HepG2 (cell line): ENCODE measurements around the gene SUSD3. TPM values are rescaled to one million over a fixed set of nuclear protein-coding genes. Genes with fewer than 3 reads are reported as not detected.
A peak's percentile ranks its signal among the peaks of the same experiment; 100 is the strongest.

Experiments used
- ARHGAP35 ChIP-seq: sonication (generic); formaldehyde crosslinking; IDR thresholded peaks from 2 replicates; pipeline ENCODE4 v1.9.0; 2022; ENCODE audit warnings: mild to moderate bottlenecking, inconsistent platforms, moderate library complexity, missing genetic modification reagents, borderline replicate concordance
- ASH2L ChIP-seq: fragments of 300-600, 200-600 bp; sonication (generic); IDR thresholded peaks from 2 replicates; pipeline ENCODE4 v1.7.0; 2017; ENCODE audit warnings: low read depth, mild to moderate bottlenecking, moderate library complexity, mixed read lengths, low read length; ENCODE audit not compliant: insufficient read length
- EED ChIP-seq: sonication (generic); formaldehyde crosslinking; IDR thresholded peaks from 2 replicates; pipeline ENCODE4 v1.5.0; 2020; ENCODE audit warnings: mild to moderate bottlenecking, missing genetic modification reagents
- FOXC1 ChIP-seq: sonication (generic); formaldehyde crosslinking; IDR thresholded peaks from 2 replicates; pipeline ENCODE4 v1.8.0; 2022; ENCODE audit warnings: mild to moderate bottlenecking, missing genetic modification reagents, borderline replicate concordance
- GTF2F1 ChIP-seq: fragments of 150-350 bp; IDR thresholded peaks from 2 replicates; pipeline ENCODE4 v1.6.1; 2014; ENCODE audit warnings: low read length
- KLF16 ChIP-seq, 2 experiments: sonication (generic) in 1 of 2; formaldehyde crosslinking in 1 of 2; IDR thresholded peaks; 2 replicates each; pipeline versions ENCODE4 v1.6.1 to v1.8.0; 2016 to 2023; ENCODE audit warnings: missing genetic modification reagents in 2 of 2, missing compliant biosample characterization in 1 of 2
- MAFF ChIP-seq: IDR thresholded peaks from 2 replicates; pipeline ENCODE4 v1.6.1; 2011; ENCODE audit warnings: low read depth, low read length, improper control_type of control experiment
- MAZ ChIP-seq, 2 experiments: sonication (generic) in 1 of 2; formaldehyde crosslinking in 1 of 2; IDR thresholded peaks; 2 replicates each; pipeline versions ENCODE4 v1.5.0 to v1.6.1; 2012 to 2020; ENCODE audit warnings: low read depth in 2 of 2, mild to moderate bottlenecking in 2 of 2, borderline replicate concordance in 1 of 2, improper control_type of control experiment in 1 of 2, low read length in 1 of 2, missing genetic modification reagents in 1 of 2, moderate library complexity in 1 of 2
- SIX4 ChIP-seq: sonication (generic); formaldehyde crosslinking; IDR thresholded peaks from 2 replicates; pipeline ENCODE4 v1.4.0; 2020; ENCODE audit warnings: missing genetic modification reagents
- ZBTB8A ChIP-seq: sonication (generic); formaldehyde crosslinking; IDR thresholded peaks from 2 replicates; pipeline ENCODE4 v1.4.0; 2020; ENCODE audit warnings: mild to moderate bottlenecking, low read depth, missing genetic modification reagents, borderline replicate concordance
- ZMYM3 ChIP-seq: sonication (generic); formaldehyde crosslinking; IDR thresholded peaks from 2 replicates; pipeline ENCODE4 v1.5.1; 2020; ENCODE audit warnings: mild to moderate bottlenecking, missing genetic modification reagents
- ZNF24 ChIP-seq: fragments of 450-650 bp; IDR thresholded peaks from 2 replicates; pipeline ENCODE4 v1.6.1; 2017; ENCODE audit warnings: antibody characterized with exemption, mild to moderate bottlenecking
- ZNF614 ChIP-seq: IDR thresholded peaks from 2 replicates; pipeline ENCODE4 v1.6.1; 2018; ENCODE audit warnings: missing biosample characterization, missing genetic modification reagents, inconsistent platforms, borderline replicate concordance
- ZNF619 ChIP-seq: sonication (generic); formaldehyde crosslinking; IDR thresholded peaks from 2 replicates; pipeline ENCODE4 v1.4.0; 2020; ENCODE audit warnings: mild to moderate bottlenecking, missing genetic modification reagents
- ZNF629 ChIP-seq: sonication (generic); formaldehyde crosslinking; conservative IDR thresholded peaks from 2 replicates; pipeline ENCODE4 v1.5.0; 2020; ENCODE audit warnings: missing genetic modification reagents
- ZNF652 ChIP-seq: IDR thresholded peaks from 2 replicates; pipeline ENCODE4 v1.6.1; 2016; ENCODE audit warnings: low read depth, borderline replicate concordance
- ZNF816 ChIP-seq: sonication (generic); formaldehyde crosslinking; IDR thresholded peaks from 2 replicates; pipeline ENCODE4 v1.8.0; 2022; ENCODE audit warnings: missing genetic modification reagents, mild to moderate bottlenecking, borderline replicate concordance
- ZNF841 ChIP-seq: sonication (generic); formaldehyde crosslinking; IDR thresholded peaks from 2 replicates; pipeline ENCODE4 v1.8.1; 2023; ENCODE audit warnings: missing genetic modification reagents, borderline replicate concordance
- polyA plus RNA-seq, 8 experiments: library from polyadenylated mRNA; depleted of rRNA in 3 of 8; stranded (reverse) in 7 of 8; unstranded in 1 of 8; fragments of >200 nt; fragmentation: Illumina TruSeq in 4 of 8; extraction: Trizol in 4 of 8; gene quantifications; 2 replicates each; pipeline versions ENCODE4 v1.2.1 to v1.2.3, GENCODE V29; 2011 to 2016; ENCODE audit warnings: low read depth in 4 of 8, missing spikeins in 1 of 8, mixed read lengths in 1 of 8; ENCODE audit not compliant: insufficient read depth in 1 of 8
- total RNA-seq, 5 experiments: library from RNA; depleted of rRNA; stranded (reverse); fragments of >200 nt; fragmentation: Illumina TruSeq; extraction: Trizol; gene quantifications; 2 replicates each; pipeline ENCODE4 v1.2.3, GENCODE V29; 2016; ENCODE audit warnings: low read depth in 1 of 5
- TF ChIP-seq, protein P1 (sequence below): sonication (generic); formaldehyde crosslinking; IDR thresholded peaks from 2 replicates; pipeline ENCODE4 v1.5.0; 2020; ENCODE audit warnings: missing genetic modification reagents
- TF ChIP-seq, protein P2 (sequence below): sonication (generic); formaldehyde crosslinking; IDR thresholded peaks from 2 replicates; pipeline ENCODE4 v1.9.0; 2021; ENCODE audit warnings: missing genetic modification reagents, borderline replicate concordance
- TF ChIP-seq, protein P3 (sequence below): sonication (generic); formaldehyde crosslinking; IDR thresholded peaks from 2 replicates; pipeline ENCODE4 v1.5.1; 2020; ENCODE audit warnings: mild to moderate bottlenecking, missing genetic modification reagents

Gene SUSD3
- total and polyA plus RNA-seq, 2 of the 13 experiments (the other 11 are each of a cell fraction or from before 2014, with no cell fraction given): 7.0 to 9.1 TPM

DNA sequence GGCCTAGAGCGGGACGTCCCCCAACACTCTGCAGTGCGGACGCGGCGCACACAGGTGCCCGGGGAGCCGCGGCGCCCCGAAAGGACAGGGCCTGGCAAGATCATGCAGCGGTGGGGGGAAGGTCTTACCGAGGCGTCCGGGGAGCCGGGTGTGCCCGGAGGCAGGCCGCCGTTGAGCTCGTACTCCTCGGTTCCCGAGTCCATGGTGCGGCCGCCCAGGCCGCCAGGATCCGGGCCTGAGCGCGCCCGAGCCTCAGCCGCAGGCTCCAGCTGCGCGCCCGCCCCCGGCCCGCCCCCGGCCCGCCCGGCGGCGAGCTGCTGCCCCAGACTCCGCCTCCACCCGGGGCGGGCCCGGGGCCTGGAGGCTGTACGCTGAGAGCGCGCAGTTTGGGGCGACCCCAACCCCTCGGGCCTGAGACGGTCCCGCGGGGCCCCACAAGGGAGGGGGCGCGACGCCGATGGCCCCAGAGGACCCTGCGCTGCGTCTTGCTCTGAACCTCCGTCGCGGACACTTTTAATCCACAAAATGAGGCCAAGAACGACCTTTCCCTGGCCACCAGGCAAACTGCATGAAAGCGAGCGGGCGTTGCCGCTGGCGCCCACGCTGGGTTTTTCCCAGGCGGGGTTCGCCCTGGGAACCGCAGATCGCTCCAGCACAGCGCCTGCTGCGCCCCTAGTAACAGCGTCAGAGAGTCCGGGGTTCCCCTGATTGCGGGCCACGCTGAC is 75.7 kb downstream of the SUSD3 start, which contains the start of gene NINJ1 (continued):
- TF ChIP-seq, protein P1, sequence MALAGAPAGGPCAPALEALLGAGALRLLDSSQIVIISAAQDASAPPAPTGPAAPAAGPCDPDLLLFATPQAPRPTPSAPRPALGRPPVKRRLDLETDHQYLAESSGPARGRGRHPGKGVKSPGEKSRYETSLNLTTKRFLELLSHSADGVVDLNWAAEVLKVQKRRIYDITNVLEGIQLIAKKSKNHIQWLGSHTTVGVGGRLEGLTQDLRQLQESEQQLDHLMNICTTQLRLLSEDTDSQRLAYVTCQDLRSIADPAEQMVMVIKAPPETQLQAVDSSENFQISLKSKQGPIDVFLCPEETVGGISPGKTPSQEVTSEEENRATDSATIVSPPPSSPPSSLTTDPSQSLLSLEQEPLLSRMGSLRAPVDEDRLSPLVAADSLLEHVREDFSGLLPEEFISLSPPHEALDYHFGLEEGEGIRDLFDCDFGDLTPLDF (CRISPR knock-in tag): no peak
- TF ChIP-seq MAFF (no peak), FOXC1 (CRISPR knock-in tag) (peak; percentile 45; the same call in 1 of the 2 replicates), GTF2F1 (no peak), ZNF614 (CRISPR knock-in tag) (no peak), ASH2L (no peak), ARHGAP35 (CRISPR knock-in tag) (no peak), MAZ (IDR thresholded peaks at IDR 0.05; ENCODE audit: borderline replicate concordance, low read depth, low read length) (no peak; the same call in 1 of the 2 replicates), MAZ (CRISPR knock-in tag; IDR thresholded peaks at IDR 0.05; ENCODE audit: low read depth) (peak; percentile 30; the same call in 1 of the 2 replicates), KLF16 (CRISPR knock-in tag; IDR thresholded peaks at IDR 0.05) (no peak; a peak in 1 of 4 replicates), ZNF652 (CRISPR knock-in tag) (no peak), ZNF841 (CRISPR knock-in tag) (no peak), ZNF629 (CRISPR knock-in tag) (no peak), SIX4 (CRISPR knock-in tag) (no peak), EED (CRISPR knock-in tag) (0 out of 2 replicates have a peak, but pooled peaks have one; percentile 16), ZNF24 (no peak), ZNF619 (CRISPR knock-in tag) (no peak), ZMYM3 (CRISPR knock-in tag) (no peak; the same call in 1 of the 2 replicates), ZNF816 (CRISPR knock-in tag) (peak; percentile 84; the same call in 1 of the 2 replicates), ZBTB8A (no peak)
- TF ChIP-seq, protein P2, sequence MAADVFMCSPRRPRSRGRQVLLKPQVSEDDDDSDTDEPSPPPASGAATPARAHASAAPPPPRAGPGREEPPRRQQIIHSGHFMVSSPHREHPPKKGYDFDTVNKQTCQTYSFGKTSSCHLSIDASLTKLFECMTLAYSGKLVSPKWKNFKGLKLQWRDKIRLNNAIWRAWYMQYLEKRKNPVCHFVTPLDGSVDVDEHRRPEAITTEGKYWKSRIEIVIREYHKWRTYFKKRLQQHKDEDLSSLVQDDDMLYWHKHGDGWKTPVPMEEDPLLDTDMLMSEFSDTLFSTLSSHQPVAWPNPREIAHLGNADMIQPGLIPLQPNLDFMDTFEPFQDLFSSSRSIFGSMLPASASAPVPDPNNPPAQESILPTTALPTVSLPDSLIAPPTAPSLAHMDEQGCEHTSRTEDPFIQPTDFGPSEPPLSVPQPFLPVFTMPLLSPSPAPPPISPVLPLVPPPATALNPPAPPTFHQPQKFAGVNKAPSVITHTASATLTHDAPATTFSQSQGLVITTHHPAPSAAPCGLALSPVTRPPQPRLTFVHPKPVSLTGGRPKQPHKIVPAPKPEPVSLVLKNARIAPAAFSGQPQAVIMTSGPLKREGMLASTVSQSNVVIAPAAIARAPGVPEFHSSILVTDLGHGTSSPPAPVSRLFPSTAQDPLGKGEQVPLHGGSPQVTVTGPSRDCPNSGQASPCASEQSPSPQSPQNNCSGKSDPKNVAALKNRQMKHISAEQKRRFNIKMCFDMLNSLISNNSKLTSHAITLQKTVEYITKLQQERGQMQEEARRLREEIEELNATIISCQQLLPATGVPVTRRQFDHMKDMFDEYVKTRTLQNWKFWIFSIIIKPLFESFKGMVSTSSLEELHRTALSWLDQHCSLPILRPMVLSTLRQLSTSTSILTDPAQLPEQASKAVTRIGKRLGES (CRISPR knock-in tag): no peak
- TF ChIP-seq, protein P3, sequence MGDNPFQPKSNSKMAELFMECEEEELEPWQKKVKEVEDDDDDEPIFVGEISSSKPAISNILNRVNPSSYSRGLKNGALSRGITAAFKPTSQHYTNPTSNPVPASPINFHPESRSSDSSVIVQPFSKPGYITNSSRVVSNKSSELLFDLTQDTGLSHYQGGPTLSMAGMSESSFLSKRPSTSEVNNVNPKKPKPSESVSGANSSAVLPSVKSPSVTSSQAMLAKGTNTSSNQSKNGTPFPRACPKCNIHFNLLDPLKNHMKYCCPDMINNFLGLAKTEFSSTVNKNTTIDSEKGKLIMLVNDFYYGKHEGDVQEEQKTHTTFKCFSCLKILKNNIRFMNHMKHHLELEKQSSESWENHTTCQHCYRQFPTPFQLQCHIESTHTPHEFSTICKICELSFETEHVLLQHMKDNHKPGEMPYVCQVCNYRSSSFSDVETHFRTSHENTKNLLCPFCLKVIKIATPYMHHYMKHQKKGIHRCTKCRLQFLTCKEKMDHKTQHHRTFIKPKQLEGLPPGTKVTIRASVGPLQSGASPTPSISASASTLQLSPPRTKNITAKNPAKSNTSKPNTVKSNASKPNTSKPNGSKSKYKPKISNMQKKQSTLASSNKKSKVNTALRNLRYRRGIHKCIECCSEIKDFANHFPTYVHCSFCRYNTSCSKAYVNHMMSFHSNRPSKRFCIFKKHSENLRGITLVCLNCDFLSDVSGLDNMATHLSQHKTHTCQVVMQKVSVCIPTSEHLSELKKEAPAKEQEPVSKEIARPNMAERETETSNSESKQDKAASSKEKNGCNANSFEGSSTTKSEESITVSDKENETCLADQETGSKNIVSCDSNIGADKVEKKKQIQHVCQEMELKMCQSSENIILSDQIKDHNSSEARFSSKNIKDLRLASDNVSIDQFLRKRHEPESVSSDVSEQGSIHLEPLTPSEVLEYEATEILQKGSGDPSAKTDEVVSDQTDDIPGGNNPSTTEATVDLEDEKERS (CRISPR knock-in tag): no peak; the same call in 1 of the 2 replicates
